ENCODE results near the gene MARCHF10.

DNA sequence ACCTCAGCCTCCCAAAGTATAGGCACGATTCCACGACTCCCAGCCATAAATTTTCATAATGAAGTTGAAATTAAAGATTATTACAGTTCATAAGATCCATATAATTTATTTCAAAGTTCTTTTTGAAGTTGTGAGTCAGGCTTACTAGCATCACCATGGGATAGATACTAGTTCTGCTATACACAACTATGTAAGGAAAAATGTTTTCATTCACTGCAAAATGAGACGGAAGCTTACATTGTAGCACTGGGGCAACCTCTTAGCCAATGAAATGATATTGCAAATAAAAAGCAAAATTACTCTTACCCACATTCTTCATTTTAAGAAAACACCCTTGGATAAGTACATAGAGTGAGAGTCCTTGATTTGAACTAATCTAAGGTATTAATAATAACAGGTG is 18.8 kb upstream of the MARCHF10 start:
- TF ChIP-seq, protein P1, sequence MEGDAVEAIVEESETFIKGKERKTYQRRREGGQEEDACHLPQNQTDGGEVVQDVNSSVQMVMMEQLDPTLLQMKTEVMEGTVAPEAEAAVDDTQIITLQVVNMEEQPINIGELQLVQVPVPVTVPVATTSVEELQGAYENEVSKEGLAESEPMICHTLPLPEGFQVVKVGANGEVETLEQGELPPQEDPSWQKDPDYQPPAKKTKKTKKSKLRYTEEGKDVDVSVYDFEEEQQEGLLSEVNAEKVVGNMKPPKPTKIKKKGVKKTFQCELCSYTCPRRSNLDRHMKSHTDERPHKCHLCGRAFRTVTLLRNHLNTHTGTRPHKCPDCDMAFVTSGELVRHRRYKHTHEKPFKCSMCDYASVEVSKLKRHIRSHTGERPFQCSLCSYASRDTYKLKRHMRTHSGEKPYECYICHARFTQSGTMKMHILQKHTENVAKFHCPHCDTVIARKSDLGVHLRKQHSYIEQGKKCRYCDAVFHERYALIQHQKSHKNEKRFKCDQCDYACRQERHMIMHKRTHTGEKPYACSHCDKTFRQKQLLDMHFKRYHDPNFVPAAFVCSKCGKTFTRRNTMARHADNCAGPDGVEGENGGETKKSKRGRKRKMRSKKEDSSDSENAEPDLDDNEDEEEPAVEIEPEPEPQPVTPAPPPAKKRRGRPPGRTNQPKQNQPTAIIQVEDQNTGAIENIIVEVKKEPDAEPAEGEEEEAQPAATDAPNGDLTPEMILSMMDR (IDR thresholded peaks at IDR 0.05; ENCODE audit: low read depth, low read length) = no peak
- no peak for TF ChIP-seq EZH2phosphoT487 (IDR thresholded peaks at IDR 0.05; ENCODE audit: low read depth)

Data from OCI-LY3 (cell line).